GM12878 (cell line): ENCODE results near the gene BRME1.

ENCODE experiments used
- EZH2 ChIP-seq: IDR thresholded peaks from 2 replicates; pipeline ENCODE4 v1.6.1; 2012; ENCODE audit warnings: low read depth, mild to moderate bottlenecking, control low read depth, inconsistent platforms, low read length, borderline replicate concordance; ENCODE audit not compliant: control insufficient read depth
- YY1 ChIP-seq: IDR thresholded peaks from 2 replicates; pipeline ENCODE4 v1.6.1; 2011; ENCODE audit warnings: low read depth, mild to moderate bottlenecking, low read length

GRCh38 chr19:13882836-13883235, 23.1 kb downstream of the BRME1 start:
- TF ChIP-seq EZH2 (no peak), YY1 (no peak)
